ENCODE results near the gene RABGGTA.

RABGGTA gene

DNA sequence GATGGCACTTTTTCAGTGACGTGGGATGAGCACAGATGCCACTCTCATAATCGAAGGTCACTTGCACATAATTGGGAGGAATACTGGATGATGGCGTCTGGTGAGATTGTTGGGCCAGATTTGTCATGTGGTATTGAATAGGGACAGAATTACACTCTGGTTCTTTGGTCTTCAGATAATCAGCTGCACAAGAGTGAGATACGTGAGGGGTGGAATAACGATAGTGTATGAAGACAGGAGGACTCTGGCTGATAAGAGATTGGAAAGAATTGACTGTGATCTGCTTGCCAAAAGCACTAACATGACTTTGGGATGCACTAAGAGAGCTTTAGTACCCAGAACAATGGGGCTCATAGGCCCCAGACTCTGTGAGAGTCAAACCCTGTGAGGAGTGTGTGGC is 7.0 kb upstream of the RABGGTA start:
- DNase-seq = no peak

DNA sequence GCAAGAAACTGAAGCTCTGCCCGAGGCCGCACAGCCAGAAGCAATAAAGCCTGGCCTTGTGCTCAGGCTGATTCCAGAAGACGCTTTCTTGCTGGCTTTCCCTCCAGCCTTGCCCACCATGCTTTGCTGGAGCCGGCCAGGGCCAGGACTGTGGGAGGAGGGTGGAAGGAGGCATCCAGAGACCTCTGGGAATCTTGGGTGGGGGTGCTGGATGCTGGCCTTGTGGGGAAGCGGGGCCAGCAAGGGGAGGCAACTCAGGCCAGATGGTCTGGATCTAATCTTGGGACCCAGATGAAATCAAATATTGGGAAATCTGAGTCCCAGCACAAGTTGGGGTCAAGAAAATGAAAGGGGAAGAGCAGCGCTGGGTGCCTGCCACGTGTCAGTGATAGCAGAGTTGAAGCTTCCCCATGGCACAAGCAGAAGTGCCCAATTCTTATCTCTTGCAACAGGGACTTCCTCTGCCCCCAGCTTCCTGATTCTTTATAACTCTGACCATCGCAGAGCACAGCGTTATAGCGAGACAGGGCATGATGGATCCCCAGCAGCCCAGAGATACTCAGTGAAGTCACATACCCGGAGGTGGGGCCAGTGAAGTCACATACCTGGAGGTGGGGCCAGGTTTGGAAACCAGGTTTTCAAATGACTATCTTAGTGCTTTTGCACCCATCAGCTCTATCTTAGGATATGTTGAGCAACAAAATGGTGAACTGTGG is 6.4 kb upstream of the RABGGTA start:
- peak; percentile 60 for DNase-seq

DNA sequence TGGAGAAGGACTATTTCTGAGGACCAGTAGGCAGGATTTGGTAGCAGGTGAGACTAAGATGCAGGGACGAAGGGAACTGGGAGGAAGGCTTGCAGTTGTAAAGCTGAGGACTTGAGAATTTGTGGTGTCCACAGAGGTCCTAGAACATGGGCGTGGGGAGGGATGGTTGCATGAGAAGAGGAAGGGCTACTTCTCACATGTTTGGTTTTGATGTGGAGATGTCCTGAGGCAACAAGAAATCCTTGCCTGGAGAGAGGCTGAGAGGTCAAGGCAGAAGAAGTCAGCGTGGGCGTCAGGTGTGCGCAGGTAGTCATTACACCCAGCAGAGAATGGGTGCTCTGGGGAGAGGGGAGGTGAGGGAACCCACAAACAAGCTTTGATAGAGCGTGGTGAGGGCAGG is 5.7 kb upstream of the RABGGTA start:
- no peak for DNase-seq

DNA sequence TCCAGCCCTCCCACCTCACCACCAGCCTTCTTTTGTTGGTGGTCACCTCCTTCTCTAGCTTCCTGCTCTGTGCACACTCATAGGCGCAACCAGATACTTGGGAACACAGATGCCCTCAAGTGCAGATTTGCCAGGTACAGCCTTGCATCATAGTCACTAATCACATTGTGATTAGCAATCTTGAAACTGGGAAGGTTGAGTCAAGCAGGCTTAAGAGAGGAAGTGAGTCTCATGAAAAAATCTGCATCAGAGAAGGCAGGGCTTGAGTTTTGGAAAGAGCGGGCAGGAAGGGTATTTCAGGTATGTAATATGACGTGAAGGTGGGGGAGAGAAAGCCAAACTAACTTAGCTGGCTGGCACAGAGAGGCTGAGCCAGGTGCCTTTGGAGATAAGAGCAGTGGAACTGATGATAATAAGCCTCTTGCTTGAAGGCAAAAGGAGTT is 2.7 kb upstream of the RABGGTA start:
- peak; percentile 66 for DNase-seq

DNA sequence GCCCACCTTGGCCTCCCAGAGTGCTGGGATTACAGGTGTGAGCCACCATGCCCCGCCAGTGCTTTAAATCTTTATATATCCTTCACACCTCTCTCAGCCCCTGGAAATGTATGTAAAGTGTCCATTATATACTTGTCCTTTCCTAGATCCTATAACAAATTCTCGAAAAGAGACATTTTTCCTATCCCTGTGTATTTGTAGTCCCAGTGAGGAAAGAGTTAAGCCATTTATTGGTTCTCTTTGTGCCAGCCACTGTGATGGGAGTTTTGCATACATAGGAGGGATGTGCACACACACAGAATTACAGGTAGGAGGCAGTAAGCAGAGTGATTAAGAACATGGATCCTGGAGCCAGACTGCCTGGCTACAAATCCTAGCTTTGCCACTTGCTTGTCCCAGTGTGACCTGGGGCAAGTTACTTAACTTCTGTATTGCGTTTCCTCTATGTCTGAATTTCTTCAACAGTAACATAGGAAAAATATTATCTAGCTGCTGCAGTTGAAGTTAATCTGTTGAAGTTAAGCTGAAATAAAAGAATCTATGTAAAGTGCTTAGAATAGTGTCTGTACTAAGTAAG is 2.1 kb upstream of the RABGGTA start:
- no peak for DNase-seq

DNA sequence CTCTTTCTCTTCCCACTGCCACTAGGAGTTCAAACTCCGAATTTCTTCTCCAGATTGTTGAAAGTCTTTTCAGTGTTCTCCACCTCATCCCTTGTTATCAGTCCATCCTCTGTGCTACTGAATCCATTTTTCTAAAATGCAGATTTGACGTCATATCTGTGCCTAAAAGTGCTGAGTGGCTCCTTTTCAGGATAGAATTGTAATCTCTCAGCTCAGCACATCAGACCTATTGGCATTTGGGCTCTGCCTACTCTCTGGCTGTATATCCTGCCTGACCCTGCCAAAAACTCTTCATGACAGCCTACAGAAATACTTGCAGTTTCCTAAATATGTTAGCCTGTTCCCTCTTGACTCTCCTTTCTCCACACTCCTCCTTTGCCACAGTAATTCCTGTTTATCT is 1.1 kb upstream of the RABGGTA start:
- no peak for DNase-seq

DNA sequence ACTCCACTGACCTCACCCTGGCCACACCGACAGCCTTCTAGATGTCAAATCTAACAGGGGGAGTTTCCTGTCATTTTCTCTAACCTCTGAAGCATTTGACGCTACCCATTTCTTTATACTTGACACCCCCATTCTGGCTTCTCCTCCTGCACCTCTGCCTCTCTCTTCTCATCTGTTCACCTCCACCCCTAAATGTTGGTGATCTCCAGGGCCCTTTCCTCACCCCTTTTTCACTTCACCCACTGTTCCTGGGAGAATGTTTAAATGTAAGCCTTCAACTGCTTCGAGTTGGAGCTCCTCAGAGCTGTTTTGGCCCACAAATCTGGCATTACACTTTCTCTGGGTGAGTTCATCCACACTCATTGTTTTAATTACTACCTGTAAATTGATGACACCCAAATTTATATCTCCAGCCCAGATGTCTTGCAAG is 452 bp upstream of the RABGGTA start:
- no peak for DNase-seq

DNA sequence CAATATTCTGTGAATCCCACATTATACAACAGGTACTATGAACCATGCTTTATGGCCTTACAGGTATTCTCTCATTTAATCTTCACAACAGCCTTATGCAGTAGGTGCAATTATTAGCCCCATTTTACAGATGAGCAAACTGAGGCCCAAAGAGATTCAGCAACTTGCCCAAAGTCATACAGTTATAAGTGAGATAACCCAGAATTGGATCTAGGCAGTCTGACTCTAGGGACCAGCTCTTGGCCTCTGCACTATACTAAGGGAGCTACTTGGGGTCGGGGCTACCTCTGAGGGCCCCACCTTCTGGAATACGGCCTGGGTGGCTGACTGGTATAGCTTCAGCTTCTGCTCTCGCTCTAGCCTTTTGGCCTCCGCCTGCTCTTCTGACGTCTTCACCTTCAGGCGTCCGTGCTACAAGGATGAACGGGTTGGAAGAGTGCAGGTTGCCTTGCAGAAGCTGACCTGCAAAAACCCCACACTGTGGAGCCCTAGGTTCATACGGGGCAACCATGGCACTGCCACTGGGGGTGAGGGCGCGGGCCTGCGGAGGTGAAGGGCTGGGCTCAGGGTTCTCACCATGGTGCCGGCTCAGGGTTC is 762 bp downstream of the RABGGTA start:
- no peak for DNase-seq

DNA sequence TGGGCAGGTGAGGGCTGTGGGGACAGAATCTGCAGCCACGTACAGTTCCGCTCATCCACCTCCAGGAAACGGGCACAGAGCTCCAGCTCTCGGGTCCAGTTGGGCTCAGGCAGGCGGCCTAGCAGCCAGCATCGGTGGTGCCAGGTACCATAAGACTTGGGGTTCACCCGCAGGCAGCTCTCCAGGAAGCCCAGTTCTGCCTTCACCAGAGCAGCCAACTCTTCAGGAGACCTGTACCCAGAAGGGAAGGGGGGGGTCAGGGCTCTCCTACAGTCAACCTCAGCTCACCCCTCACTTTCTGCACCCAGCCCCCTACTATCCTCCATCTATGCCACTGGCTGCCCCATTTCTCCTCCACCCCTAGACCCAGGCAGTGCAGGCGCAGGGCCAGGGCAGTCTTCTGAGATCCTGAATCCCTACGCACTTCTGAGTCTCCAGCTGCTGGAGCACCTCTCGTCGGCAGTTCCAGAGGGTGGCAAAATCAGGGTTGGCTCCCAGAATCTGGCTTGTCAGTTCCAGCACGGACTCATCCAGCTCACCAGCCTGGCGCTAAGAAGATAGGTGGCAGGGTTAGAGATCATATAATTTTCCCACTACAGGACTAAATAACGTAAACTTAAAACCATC is 1.4 kb downstream of the RABGGTA start:
- no peak for DNase-seq

DNA sequence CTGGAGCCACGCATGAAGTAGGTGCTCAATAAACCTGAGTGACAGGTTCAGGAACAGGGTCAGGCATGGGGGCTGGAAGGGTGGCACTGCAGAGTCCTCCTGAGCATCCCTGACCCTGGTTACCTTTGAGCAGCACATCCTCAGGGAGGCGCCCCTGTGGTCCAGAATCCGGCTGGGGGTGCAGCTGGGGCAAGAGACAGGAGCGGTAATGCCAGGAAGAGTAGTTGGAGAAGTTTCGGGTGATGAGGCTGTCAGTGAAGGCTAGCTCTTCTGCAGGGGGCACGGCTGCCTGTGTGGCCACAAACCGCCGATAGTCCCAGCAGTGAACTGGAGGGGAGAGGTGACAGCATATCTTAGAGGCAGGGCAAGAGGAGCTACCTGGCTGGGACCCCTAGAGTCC is 2.0 kb downstream of the RABGGTA start:
- DNase-seq = no peak

DNA sequence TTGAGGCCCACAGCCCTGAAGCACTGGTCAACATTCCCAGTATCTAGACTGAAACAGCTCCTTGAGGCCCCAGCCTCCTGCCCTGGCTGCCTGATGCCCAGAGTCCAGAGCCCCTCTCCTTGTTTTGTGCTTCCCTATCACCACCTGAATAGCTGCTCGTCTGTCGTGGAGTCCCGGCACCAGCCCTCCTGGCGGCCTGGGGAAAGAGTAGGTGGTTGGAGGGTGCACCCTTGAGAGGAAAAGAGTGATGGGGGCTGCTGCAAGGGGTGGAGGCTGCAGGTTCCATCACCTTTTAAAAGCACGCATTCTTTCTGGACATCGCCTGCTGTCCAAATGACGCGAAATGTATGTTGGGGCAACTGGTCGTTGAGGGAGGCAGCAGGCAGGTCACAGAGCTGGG is 3.2 kb downstream of the RABGGTA start:
- no peak for DNase-seq

DNA sequence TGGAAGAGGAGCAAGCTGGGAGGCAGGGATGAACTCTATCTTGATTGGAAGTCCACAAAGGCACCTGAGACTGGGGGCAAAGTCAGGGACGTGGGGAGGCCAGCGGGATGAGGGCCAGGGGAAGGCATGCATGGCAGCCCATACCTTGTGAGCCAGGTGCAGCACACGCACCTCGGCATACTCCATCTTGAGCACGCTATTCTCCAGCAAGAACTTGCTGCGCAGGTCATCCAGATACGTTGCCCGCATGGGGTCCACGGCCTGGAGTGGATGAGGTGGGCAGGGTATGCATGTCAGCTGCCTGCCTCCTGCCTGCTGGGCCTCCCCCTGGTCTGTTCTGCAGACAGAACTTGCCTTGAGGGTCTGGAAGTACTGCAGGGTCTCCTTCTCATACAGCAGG is 3.9 kb downstream of the RABGGTA start:
- DNase-seq = no peak

DNA sequence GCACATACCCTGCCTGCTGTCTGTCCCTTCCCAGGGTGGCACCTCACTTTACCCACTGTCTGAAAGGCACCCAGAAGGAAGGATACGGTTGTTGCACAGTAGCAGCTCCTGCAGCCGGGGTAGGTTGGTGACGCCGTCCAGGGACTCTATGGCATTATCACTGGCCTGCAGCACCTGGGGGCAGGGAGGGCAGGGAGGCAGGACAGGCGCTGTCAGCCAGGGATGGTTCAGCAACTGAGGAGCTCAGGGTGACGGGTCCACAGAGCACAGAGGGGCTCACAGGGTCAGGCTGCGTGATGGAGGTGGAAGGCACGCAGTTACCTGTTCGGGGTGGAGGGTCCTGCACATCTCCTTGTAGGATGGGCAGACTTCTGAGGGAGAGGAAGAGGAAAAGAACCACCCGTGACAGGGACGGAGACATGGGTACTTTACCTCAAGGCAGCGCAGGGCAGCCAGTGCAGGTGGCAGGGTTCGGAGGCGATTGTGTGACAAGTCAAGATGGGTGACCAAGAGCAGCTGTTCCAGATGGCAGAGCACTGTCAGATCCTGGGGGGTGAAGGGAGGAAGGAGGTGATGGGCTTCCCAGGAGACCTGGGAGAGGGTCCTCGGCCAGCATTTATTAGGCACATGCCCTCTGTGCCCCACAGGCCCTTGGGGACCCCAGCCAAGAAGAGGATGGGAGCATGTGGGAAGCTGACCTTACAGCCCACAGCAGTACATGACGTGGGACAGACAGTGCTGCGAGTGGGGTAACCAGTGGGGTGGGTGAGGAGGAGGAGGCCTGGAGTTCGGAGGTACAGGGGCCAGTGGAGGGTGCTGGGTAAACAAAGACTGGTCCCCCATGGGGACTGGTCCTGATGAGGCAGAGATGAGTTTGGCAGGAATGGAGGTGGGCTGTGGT is 4.8 kb downstream of the RABGGTA start:
- no peak for DNase-seq

DNA sequence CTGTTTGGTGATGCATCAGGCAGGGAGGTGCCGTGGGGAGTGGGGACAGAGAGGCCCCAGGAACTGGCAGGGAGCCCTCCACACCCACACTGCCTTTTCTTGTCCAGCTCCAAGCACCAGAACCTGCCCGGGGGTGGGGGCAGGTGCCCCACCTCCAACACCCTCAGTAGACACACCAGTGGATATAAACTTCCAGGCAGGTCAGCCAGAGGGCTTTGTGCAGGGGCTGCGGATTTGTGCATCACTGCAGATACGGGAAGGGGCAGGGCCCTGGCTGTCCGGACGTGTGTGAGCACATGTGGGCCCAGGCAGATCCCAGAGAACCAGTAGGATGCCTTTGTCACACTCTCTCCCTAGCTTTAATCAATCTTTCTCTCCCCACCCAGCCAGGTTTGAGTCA is 7.1 kb downstream of the RABGGTA start:
- no peak for DNase-seq

DNA sequence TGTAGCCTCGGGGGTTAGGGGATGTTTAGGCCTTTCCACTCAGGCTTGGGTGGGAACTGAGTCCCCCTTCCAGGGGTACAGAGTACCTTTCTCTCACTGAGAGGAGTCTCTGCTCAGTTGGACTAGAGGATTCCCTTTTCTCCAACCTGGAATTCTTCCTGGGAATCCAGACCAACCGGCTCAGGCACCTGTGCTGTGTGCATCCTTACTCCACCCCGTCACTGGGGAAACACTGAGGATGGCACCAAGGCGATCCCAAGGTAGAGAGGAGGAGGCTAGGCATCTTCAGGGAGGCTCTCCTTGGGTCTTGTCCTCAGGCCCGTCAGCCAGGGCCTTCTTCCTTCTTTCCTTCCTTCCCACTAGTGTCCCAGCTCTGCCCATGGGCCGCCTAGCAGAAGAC is 7.5 kb downstream of the RABGGTA start:
- no peak for DNase-seq

DNA sequence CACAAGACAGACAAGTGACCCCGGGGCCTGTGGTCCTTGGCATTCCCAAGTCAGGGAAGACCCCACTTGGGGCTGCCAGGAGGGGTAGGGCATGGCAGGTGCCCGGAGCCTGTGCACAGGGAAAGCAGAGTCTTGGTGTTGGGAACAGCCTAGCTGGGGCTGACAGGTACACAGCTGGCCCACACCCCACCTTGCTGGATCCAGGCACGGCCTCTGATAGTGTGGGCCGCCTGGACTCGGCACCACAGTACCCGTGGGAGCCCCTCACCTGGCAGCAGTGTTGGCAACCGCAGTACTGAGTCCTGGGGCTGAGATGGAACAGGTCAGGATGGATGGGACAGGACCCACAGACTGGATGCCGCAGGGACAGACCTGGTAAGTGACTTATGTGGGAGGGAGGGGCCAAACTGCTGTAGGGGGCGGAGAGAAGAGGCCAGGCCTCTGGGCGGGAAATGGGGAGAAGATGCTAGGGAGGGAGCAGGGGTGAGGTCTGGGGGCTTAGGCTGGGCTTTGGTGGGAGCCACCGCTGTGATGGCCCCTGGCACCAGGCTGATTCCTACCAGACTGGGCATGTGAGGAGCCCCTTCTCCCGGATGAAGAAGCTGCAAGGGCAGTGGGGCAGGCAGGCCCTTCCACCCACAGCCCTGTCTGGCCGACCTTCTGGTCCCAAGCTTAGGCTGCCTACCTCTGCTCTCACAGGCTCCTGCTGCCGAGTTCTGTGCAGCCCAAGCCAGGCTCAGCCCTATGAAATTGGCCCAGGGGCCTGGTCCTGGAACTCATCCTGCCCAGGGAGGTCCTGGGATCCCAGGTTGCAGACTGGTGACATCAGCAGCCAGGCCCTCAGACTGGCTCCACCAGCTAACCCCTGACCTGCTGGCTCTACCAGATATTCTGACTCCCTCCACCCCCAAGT is 8.3 kb downstream of the RABGGTA start, which contains the start of gene TGM1:
Gene TGM1 (minus strand): TSS at position 357 of the 913 bp plus-strand sequence. CDS start 825 bp downstream, outside the sequence.
- no peak for DNase-seq

DNA sequence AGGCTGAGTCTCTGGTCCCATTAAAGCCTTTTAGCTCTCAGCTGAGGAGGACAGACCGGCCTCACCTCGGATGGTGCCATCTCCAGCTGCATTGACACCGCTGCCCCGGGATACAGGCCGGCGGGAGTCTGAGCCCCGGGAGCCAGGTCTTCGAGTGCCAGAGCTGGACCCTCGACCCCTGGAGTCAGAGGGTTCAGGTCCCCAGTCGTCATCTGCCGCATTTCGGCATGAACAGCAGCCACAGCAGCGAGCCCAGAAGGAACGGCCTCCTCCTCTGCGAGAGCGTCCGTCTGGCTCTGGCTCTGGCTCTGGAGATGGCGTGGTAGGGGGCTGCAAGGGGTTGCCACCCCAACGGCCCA is 9.4 kb downstream of the RABGGTA start:
- no peak for DNase-seq

DNA sequence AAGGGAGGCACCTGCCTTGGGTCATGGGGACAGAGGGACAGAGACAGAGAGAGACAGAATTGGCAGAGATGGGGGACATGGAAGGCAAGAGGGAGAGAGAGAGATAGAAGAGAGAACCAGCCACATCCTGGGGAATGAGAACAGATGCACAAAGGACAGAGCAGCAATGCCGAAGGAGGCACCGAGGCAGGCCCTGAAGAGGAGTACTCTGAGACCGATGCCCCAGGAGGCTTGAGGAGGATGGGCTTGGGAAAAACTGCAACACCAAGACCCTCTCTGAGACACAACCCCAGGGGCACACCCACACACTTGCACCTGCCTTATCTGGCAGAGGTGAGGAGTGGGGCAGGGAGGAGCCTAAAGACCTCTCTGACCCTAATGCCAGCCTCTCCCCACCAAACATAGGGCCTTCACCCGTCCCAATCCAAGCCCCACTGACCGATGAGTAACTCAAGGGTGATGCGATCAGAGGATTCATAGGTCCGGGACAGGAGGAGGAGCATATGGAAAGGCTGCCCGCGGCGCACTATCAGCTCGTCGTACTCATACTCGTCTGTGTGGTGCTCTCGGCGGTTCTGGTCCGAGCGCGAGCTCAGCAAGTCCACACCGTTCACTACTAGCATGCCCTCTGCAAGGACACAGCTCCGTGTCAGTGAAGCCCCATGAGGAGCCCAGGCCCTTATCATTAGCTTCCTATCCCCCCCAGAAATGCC is 10.0 kb downstream of the RABGGTA start:
- no peak for DNase-seq

DNA sequence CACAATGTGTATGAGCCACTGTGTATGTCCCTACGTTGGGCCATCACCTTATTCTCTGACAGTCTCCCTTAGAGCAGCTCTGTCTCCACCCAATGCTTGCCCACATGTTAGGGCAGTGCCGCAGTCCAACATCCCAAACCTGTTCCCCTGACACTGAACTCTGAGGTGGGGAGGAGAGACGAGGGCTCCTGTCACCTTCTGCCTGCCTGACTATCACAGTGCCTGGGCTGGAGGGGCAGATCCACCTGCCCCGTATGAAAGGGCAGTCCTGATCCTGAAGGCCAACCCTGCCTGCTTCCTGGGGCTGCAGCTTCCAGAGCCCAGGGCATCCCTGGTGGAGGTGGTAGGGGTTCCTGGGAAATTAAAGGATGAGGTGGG is 10.6 kb downstream of the RABGGTA start:
- no peak for DNase-seq

DNA sequence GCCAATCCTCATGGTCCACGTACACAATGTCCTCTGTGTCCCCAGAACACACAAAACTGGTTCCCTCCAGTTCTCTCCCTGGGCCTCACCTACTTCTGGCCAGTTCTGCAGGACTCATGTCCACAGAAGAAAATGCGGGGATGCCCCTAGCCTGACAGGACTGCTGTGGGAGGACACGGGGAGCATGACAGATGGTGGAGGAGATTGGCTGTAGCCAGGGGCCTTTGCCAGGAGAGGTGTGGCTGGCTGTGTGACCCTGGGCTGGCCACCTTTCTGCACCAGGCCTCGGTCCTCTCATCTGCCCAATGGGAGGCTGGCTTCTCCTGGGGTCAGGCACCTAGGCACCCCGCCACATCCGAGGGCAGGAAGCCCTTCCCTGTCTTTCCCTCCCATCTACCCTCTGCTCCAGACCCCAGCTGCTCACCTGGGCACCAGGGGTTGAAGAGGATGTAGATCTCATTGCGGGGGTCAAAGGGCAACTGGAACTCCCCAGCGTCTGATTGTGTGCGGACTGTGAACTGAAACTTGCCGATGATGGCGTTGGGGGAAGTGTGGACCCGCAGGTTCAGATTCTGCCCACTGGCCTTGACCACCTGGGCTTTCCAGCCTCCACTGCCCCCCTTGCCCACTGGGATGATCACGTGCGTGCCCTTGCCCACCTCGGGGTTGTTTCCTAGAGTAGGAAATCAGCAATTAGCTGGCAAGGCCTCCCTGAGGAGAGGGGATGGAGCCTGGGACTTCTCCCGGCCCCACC is 11.2 kb downstream of the RABGGTA start:
- no peak for DNase-seq
